HG03196 (cell line): ENCODE results near the gene RBM33.

ENCODE experiments used
- ATAC-seq: cut with Tn5 transposase; IDR thresholded peaks from one replicate; pipeline ENCODE4 v1.9.1; 2021; ENCODE audit not compliant: unreplicated experiment

RBM33 gene

DNA sequence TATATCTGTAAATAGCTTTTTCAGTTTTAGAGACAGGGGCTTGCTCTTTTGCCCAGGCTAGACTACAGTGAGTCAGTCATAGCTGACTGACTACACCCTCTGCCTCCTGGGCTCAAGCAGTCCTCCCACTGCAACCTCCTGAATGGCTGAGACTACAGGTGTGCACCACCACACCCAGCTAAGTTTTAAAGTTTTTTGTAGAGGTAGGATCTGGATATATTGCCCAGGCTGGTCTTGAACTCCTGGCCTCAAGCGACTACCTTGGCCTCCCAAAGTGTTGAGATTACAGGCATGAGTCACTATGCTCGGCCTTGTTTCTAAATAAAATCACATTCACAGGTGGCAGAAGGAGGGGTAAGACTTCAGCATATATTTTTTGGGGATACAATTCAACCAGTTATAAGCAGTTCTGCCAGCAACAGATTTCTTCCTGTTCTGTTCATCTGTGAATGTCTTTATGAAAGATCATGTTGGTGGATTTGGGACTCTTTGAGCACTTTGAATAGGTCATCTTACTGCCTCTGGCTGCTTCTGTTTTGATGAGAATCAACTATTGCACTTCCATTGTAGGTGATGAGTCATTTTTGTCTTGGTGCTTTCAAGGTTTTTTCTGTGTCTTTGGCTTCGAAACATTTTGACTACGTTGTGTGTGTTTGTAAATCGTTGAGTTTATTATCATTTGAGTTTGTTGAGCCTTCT lies 15.7 kb downstream of the RBM33 start:
- peak; percentile 76 for ATAC-seq

DNA sequence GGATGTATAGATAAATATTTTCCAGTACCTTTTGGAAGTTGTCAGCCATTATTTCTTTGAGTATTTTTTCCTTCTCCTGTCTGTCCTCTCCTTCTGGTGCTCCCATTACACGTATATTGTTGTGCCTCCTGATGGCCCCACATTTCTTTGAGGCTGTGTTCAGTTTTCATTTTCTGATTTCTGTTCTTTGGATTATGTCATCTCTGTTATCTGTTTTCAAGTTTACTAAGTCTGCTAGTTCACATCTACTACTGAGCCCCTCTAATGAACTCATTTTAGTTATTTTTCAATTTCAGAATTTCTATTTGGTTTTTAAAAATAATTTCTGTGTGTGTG lies 16.3 kb downstream of the RBM33 start:
- ATAC-seq = peak; percentile 58

DNA sequence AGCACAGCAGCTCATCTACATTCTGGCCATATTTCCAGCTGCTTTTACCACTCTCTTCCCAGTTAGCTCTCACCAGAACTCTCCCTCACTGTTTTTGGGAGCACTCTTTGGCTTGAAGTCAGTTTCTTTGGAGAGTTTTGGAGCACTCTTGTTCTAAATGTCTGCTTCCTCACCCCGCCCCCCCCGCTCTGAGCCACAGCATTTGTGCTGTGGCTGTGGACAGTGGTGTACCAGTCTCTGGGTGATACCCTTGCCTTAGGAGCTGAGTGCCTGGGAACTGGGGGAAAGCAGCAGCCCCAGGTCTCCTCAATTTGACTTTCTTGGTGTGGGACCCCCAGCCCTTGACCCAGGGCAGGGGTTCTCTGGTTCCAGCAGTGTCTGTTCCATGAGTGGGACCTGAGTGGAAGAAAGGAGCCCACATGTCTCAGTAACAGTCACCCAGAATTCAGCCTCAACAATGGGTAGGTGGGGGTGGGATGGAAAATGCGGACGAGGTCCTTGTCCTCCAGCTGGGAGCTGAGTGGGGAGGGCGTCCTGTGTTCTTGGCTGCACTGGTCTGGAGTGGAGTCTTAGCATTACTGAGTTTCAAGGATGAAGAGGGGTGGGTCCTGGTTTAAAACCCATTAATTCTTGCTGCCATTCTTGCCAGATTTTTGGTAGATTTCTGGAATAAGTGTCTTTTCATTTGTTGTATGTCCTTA lies 18.0 kb downstream of the RBM33 start:
- ATAC-seq = no peak

DNA sequence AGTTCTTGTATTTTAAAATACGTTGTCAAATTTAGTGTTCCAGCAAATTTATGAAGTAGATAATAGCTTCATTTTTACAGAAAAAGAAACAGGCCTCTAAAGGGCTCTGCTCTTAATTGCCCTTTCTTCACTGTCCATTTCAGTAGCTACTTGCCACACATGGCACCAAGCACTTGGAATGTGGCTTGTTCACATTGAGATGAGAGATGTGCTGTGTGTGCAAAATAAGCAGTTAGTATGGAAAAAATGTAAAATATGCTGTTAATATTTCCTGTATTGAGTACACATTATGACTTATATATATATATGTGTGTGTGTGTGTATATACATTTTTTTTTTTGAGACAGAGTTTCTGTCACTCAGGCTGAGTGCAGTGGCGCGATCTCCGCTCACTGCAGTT lies 19.5 kb downstream of the RBM33 start:
- no peak for ATAC-seq

DNA sequence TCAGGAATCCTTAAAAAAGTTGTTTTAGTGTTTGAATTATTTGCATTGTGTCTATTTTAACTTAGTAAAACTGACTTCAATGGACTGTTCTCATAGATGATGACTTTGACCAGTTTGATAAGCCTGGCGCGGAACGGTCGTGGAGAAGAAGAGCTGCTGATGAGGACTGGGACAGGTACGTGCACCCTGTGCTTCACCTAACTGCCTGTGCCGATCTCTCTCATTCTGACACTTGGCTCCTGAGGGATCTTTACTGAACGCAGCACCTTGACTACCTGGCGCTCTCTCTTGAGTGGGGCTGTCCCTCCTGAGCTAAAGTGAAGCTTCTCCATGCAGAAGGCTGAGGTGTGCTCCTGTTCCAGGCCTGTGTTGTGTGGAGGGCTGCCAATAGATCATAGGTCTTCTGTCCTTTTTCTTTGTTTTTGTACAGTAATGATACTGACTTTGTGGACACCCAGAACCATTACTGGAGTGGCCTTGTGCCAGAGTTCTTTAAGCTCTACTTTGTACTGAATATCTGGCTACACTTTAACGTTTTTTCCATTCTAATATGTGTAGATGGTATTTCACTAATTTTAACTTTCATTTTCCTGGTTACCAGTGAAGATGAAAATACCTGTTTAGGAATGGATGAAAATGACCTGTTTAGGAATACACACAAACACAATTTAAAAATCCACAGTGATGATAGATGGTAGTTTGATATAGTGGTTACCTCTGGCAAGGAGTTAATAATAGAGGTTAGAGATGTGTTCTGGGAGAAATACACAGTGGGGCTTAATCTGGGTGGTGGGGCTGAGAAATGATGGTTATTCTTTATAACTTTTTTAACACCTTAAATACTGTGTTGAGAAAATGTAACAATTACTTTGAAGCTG lies 20.9 kb downstream of the RBM33 start:
- ATAC-seq = no peak

DNA sequence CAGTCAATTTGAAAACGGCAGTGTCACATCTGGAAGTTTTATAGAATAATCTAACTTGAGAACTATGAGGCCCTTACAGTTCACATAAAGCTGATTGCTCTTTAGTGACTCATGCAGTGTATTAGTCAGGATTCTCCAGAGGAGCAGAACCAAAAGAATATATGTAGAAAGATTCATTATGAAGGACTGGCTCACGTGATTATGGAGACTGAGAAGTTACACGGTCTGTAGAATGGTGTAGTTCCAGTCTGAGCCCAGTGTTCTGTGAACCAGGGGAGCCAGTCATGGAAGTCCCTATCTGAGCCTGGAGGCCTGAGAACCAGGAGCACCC lies 21.5 kb downstream of the RBM33 start:
- ATAC-seq = no peak

DNA sequence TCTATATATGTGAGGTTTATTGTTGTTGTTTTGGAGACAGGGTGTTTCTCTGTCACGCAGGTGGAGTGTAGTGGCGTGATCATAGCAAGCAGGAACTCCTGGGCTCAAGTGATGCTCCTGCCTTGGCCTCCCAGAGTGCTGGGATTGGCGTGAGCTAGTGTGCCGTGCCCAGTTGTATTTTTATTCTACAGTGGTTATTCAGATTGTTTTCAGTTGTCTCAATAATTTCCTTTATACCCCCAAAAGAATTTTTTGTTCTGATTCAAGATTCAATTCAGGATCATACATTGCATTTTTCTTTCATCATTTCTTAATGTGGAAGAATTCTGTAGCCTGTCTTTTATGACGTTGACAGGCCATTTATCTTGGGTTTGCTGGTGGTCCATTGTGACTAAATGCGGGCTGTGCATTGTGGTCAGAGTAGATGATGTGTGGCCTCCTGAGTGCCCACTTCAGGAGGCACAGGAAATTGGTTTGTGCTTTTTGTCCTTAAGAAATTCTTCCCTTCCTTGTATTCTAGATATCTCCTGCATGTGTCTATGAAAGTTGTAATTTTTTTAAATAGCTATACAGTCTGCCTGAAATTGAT lies 22.9 kb downstream of the RBM33 start:
- no peak for ATAC-seq

DNA sequence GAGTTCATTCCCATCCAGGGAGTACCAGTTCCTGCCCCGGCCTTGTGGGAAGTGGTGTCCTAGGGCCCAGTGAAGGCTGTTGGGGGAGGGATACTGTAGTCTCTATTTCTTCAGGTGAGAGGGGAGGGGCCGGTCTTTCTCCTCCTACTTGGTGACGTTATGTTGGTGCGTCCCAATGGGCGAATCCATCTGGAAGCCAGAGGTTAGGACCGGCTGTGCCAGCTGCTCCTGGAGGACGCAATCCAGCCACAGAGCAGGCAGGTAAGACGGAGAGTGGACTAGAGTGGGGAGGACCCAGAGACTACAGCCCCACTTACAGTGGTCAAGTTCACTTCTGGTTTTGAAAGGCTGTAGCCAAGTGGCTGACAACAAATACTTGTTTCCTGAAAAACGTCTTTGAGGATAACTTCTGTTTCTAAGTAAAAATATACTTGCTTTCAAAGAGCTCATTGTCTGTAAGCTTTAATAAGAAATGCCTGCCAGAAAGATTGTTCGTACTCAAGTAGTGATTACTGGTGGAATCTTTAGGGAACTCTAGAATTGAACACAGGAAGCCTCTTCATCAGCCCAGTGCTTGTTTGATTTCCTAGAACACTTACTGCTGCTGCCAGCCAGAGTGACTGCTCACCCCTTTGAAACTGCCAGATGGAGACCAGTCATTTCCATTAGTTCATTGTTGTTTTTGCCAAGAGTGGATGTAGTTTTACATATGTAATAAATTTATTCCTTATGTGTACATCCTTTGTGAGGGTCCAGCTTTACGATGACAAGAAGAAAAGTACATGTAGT lies 25.4 kb downstream of the RBM33 start:
- no peak for ATAC-seq

DNA sequence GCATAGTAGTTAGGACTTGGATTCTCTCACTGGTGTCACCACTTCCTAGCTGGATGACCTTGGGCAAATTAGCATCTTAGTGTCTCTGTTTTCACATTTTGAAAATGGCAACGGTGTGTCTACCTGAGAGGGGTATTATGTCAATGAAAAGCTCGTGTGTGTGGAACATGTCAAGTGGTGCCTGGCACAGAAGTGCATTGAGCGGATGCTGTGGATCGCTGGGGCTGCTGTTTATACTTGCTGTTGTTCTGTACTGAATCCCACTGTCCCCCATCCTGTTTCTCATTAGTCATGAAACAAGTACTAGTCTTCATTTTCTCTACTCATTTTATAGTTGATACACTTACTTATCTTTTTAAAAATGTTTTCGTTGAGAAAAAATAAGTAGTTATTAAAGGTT lies 26.1 kb downstream of the RBM33 start:
- ATAC-seq = no peak

DNA sequence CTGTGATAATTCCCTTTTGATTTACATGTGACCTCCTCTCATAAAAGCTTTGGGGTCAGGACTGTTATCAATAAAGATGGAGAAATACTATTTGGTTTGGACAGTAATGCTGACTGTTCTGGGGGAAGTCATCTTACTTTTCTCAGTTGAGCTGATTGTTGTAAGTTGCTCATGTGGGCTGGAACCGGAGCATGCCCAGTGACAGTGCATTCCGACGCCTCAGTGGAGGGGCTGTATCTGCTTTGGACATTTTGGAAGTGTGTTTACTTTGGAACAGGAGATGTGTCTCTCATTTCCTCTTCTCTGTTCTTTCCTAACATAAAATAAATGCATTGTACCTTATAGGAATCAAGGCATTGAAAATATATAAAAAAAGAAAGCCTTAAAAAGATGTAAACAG lies 30.1 kb downstream of the RBM33 start:
- ATAC-seq = no peak

DNA sequence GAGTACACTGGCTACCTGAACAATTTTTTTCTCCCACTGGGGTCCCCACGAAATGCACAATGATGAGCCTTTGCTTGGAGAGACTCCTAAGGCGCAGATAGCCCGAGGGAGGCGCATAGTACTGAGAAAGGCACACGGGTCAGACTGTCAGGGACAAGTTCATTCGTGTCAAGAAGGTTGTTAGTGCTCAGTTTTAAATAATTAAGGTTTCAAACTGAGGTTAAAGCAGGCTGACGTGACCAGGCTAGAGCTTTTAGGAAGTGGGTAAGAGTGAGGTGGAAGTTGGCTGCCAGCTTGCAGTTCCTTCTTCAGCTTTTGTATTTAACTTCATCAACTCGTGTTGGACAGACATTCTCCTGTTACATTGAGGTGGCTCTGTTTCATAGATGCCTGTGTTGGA lies 31.6 kb downstream of the RBM33 start:
- ATAC-seq = no peak

DNA sequence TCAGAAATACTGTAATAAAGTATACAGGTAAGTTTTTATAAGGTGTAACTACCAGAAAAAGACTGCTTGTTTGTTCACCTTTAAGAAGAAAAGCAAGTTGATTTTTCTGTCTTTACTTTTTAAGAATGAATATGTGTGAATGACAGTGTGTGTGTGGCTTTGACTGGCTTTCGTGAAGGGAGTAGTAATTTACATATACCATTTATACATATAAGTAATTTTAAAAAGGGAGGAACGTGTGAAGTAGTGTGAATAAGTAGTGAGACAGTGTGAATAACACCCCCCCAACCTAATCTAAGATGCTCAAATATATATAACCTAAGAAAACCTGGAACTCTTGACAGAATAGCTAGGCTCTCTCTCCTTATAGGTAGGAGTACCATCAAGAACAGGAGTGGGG lies 33.2 kb downstream of the RBM33 start:
- ATAC-seq = no peak

DNA sequence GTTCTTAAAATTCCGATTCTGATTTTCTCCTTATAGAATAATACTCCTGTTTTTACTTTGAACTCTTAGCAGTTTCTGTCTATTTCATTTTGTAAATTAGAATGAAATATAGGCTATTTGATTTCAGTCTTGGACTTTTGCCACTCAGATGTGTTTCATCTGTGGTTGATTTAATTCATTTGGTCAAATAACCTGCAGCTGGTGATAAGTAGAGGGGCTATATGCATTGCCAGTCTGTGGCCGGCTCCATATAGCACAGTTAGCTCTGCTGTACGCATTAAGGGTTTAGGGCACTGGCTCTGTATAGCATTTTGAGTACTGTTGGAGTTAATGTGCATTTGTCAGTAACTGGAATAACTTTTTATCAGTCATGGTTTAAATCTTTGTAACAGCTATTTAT lies 35.7 kb downstream of the RBM33 start:
- ATAC-seq = no peak

DNA sequence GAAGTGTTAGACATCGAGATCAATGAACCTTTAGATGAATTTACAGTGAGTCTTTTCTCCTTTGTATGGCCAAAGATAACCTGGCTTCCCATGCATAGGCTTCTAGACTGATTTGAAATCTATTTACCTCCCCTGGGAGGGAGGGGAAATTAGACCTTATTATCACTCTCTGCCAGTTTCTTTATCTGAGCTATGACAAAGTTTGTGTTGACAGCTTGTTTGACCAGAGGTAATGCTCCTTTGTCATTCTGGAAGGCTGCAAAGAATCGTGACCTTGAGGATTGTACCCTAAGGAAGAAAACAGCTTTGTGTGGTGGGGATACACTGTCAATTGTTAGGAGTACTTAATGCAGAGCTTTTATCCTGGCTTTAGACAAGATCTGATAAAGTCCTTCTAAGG lies 36.4 kb downstream of the RBM33 start:
- no peak for ATAC-seq

DNA sequence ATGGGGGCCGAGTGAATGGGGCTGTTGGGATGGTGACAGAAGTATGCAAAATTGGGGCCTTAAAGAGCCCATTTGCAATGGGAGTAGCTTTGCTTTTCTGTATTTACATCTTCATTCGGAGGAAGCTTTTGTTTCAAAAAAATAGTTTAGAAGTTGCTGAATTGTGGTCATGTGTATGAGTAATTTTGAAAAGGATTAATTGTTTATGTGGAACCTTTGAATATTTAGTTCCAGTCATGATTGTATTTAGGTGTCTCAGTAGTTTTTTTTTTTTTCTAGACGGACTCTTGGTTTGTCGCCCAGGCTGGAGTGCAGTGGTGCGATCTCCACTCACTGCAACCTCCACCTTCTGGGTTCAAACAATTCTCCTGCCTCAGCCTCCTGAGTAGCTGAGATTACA lies 37.2 kb downstream of the RBM33 start:
- ATAC-seq = no peak

DNA sequence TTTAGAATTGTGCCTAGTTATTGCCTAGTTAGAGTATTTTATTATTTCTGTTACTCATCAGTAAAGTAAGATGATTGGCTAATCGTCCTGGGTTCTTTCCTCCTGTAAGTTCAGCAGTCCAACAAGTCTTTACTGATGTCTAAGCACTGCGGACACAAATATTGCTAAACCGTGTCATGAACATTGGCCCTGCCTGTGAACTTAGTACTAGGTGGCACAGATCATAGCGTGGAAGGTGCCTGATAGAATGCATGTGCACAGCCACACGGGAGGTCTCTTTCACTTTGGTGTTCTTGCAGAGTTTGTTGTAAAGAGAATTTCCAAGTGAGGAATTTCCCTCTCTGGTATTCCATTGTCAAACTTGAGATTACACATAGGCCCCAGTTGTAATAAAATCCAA lies 38.0 kb downstream of the RBM33 start:
- no peak for ATAC-seq

DNA sequence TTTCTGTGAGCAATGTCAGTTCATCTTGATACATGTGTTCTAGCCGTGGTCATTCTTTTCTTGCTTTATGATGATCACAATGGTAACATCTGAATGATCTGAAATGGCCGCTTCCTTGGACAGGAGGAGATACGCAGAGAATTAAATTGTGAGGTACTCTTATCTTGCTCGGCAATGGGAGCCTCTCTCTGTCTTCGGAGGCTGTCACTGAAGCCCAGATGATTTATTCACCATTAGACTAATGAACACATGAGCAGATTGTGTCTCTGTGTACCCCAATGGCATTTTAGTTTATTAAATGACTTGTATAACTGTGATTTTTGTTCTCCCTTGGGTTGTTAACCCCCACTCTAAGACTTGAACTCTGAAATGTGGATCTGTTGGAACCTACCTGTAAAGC lies 38.6 kb downstream of the RBM33 start:
- no peak for ATAC-seq

DNA sequence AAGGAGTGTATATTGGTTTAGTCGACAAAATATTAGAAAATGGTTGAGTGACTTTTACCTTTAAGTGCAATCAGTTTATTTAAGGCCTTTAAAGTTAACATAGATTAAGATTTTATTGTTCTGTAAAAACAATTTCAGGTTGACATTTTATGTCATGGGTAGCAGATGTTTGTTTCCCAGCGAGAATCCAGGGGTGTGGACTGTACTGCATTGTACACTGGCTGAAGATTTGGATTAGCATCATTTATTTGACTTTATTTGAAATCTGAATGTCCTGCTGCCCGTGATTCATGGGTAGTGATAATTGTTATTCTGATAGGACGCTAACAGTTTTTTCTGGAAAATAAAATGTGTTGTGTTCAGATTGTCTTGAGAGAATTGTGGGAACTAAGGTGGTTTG lies 39.3 kb downstream of the RBM33 start:
- ATAC-seq = no peak

DNA sequence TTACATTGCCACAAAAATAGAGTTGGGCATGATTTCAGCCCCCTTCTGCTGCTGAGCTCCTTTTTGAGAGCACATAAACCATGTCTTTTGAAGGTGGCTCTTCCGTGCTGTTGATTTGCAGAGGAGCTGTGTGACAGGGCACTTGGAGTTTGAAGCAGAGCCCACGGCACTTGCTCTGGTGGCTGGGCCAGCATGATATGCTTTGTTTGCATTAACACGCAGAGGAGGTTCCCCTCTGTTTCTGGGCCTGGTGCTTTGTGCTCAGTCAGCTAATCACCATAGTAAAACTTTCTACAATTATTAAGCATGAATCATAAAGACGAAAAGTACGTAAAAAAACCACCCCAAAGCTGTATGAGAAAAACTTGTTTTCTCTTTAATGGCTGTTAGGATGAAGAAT lies 40.1 kb downstream of the RBM33 start:
- ATAC-seq = no peak

DNA sequence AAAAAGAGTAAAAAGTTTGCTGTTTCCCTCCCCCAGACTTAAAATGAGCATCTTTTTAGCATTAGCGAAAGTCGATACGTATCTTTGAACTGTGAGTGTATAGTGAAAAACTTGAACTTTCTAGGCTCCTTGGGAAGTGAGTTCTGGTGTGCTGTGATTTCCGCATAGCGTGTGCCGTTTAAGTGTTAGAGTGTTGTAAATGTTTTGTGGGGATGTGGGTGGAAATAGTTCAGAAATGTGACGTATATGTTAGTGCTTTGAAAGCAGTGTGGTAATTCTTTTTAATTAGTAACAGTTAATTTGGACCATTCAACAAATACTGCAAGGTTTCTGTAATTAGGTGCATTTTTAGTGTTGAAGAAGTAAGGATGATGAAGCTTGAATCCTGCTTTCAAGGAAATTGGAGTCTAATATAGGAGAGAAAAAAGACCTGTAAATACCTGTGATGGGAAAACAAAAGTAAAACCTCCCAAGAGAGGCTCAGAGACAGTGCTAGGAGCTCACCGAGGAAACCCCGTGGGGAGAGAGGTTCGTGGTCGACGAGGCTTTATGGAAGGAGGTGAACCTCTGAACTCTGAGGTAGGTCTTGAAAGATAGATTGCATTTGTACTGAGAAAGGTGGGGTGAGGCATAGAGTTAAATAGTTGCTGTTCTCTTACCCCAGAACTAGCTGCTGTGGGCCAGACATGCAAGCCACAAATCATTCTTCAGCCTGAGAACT lies 40.8 kb downstream of the RBM33 start:
- ATAC-seq = peak; percentile 84

DNA sequence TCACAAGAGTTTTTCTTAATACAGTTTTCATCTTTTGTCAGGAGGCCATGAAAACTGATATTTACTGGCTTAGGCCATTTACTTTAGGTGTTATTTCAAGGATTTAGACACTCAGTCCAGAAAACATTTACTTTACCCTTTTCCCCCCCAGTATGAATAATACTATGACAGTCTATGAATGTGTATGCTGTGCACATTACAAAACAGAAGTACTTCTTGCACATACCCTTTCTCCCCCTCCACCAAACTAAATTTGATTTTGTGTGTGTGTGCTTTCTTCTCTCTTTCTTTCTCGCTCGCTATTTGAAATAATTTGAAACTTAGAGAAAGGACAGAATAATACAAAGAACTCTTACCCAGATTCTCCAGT lies 41.3 kb downstream of the RBM33 start:
- no peak for ATAC-seq
